A549 (cell line): ENCODE results near the gene ATP7B.

Experiments used
- BCL3 ChIP-seq: fragments of >200 bp; sonication (Bioruptor Twin); formaldehyde crosslinking; IDR thresholded peaks from 3 replicates; pipeline ENCODE4 v1.6.1; 2016
- BHLHE40 ChIP-seq: IDR thresholded peaks from 2 replicates; pipeline ENCODE4 v1.6.1; 2012; ENCODE audit warnings: low read depth, low read length, inconsistent platforms
- CBX8 ChIP-seq: fragments of 200-600 bp; sonication (generic); IDR thresholded peaks from 2 replicates; pipeline ENCODE4 v1.6.1; 2016
- CEBPB ChIP-seq, 2 experiments: fragments of >200 bp in 1 of 2; sonication (Bioruptor Twin) in 1 of 2; formaldehyde crosslinking in 1 of 2; IDR thresholded peaks; 2 replicates each; pipeline ENCODE4 v1.6.1; 2012 to 2016
- CHD4 ChIP-seq: fragments of 200-600 bp; sonication (generic); IDR thresholded peaks from 2 replicates; pipeline ENCODE4 v1.6.1; 2016; ENCODE audit warnings: antibody characterized with exemption, mild to moderate bottlenecking, borderline replicate concordance
- CTCF ChIP-seq: fragments of >200 bp; sonication (Bioruptor Twin); formaldehyde crosslinking; IDR thresholded peaks from 3 replicates; pipeline ENCODE4 v1.5.1; 2016
- HDAC2 ChIP-seq: fragments of 200-600 bp; sonication (generic); IDR thresholded peaks from 2 replicates; pipeline ENCODE4 v1.6.1; 2016
- MYC ChIP-seq: IDR thresholded peaks from 2 replicates; pipeline ENCODE4 v1.6.1; 2012; ENCODE audit warnings: mild to moderate bottlenecking, inconsistent platforms, low read length, improper control_type of control experiment, borderline replicate concordance
- POLR2A ChIP-seq: IDR thresholded peaks from 2 replicates; pipeline ENCODE4 v1.6.1; 2012; ENCODE audit warnings: mild to moderate bottlenecking, low read length
- REST ChIP-seq: fragments of 200-600 bp; sonication (generic); IDR thresholded peaks from 2 replicates; pipeline ENCODE4 v1.6.1; 2016; ENCODE audit warnings: antibody characterized with exemption, mild to moderate bottlenecking, moderate library complexity
- RFX5 ChIP-seq: fragments of 450-650 bp; IDR thresholded peaks from 2 replicates; pipeline ENCODE4 v1.7.1; 2014; ENCODE audit warnings: antibody characterized with exemption, mild to moderate bottlenecking, moderate library complexity
- ZFP36 ChIP-seq: fragments of 450-650 bp; IDR thresholded peaks from 2 replicates; pipeline ENCODE4 v1.6.1; 2014; ENCODE audit warnings: borderline replicate concordance; ENCODE audit not compliant: partially characterized antibody

- TF ChIP-seq CTCF: no peak
- no peak for TF ChIP-seq REST
- no peak for TF ChIP-seq CBX8
- no peak for TF ChIP-seq BHLHE40
- no peak for TF ChIP-seq BCL3
- TF ChIP-seq POLR2A: no peak
- TF ChIP-seq CHD4: no peak
- TF ChIP-seq HDAC2: no peak
- no peak for TF ChIP-seq MYC
- TF ChIP-seq CEBPB (IDR thresholded peaks at IDR 0.05): no peak
- no peak for TF ChIP-seq ZFP36
- TF ChIP-seq RFX5: no peak
These were observed 67.5 kb downstream of the ATP7B start for GRCh38 chr13:51943721-51944120.
